ENCODE measurements around the gene CDKN2C.
"Not testable (repeated sequence)": the region's sequence is repeated elsewhere in the genome, so short reads cannot be mapped to it uniquely, and the experiment has no call there.

- TF ChIP-seq CTCF (conservative IDR thresholded peaks at IDR 0.05 in 1 of 2, IDR thresholded peaks at IDR 0.05 in 1 of 2; ENCODE audit: low read depth in 1 of 2, low read length in 2 of 2); EZH2 (IDR thresholded peaks at IDR 0.05; ENCODE audit: low read length, missing control alignments): not testable (repeated sequence)
These were observed 36.3 kb upstream of the CDKN2C start for GRCh38 chr1:50933770-50934169.
